Neuronal stem cell (in vitro differentiated cells): ENCODE measurements around the gene BDNF.

ENCODE experiments used
- DNase-seq: peaks from one replicate; pipeline ENCODE4 v3.0.0-alpha.2; 2013; ENCODE audit warnings: low spot score
- H2AFZ ChIP-seq: one replicate; pipeline ENCODE4 v1.6.1; 2013; ENCODE audit warnings: mild to moderate bottlenecking, low read length, inconsistent platforms
- H2AK5ac ChIP-seq: 2 replicates; pipeline ENCODE4 v1.6.1; 2013; ENCODE audit warnings: low read depth, mild to moderate bottlenecking, inconsistent platforms, low read length, moderate library complexity, mixed read lengths
- H2BK120ac ChIP-seq: 2 replicates; pipeline ENCODE4 v1.6.1; 2013; ENCODE audit warnings: low read depth, mild to moderate bottlenecking, inconsistent platforms, low read length, moderate library complexity, mixed read lengths
- H2BK12ac ChIP-seq: one replicate; pipeline ENCODE4 v1.6.1; 2013; ENCODE audit warnings: low read length, inconsistent platforms
- H2BK15ac ChIP-seq: 2 replicates; pipeline ENCODE4 v1.6.1; 2013; ENCODE audit warnings: mild to moderate bottlenecking, low read length, inconsistent platforms, mixed read lengths
- H2BK5ac ChIP-seq: one replicate; pipeline ENCODE4 v1.6.1; 2013; ENCODE audit warnings: inconsistent platforms, mild to moderate bottlenecking, low read length, moderate library complexity
- H3K14ac ChIP-seq: one replicate; pipeline ENCODE4 v1.6.1; 2013; ENCODE audit warnings: low read length, inconsistent platforms
- H3K18ac ChIP-seq: 2 replicates; pipeline ENCODE4 v1.6.1; 2013; ENCODE audit warnings: low read length, inconsistent platforms
- H3K23ac ChIP-seq: 2 replicates; pipeline ENCODE4 v1.6.1; 2013; ENCODE audit warnings: low read depth, mild to moderate bottlenecking, mixed read lengths, low read length, inconsistent platforms; ENCODE audit not compliant: poor library complexity
- H3K27ac ChIP-seq: replicated peaks from 3 replicates; pipeline ENCODE4 v1.5.1; 2013; ENCODE audit warnings: low read length, inconsistent platforms
- H3K27me3 ChIP-seq, 3 experiments: 2 replicates each; pipeline ENCODE4 v1.6.1; 2013; ENCODE audit warnings: low read length in 3 of 3, mild to moderate bottlenecking in 2 of 3, inconsistent platforms in 1 of 3, low read depth in 1 of 3, mixed read lengths in 1 of 3, moderate library complexity in 1 of 3; ENCODE audit not compliant: control insufficient read depth in 3 of 3, insufficient read depth in 3 of 3
- H3K36me3 ChIP-seq, 2 donors: replicated peaks in 1 of 2; 2 replicates each; pipeline ENCODE4 v1.6.1; 2013; ENCODE audit warnings: low read length in 2 of 2; ENCODE audit not compliant: control insufficient read depth in 2 of 2, insufficient read depth in 2 of 2
- H3K4ac ChIP-seq: 2 replicates; pipeline ENCODE4 v1.6.1; 2013; ENCODE audit warnings: inconsistent platforms, mild to moderate bottlenecking, low read length, moderate library complexity
- H3K4me1 ChIP-seq, 2 donors: 1 replicate in 1 of 2; 2 replicates in 1 of 2; pipeline ENCODE4 v1.6.1; 2013; ENCODE audit warnings: low read length in 2 of 2, low read depth in 1 of 2; ENCODE audit not compliant: control insufficient read depth in 2 of 2, insufficient read depth in 1 of 2
- H3K4me2 ChIP-seq: one replicate; pipeline ENCODE4 v1.6.1; 2013; ENCODE audit warnings: mild to moderate bottlenecking, low read length, inconsistent platforms; ENCODE audit not compliant: insufficient read depth, poor library complexity, severe bottlenecking
- H3K4me3 ChIP-seq, 2 donors: 2 replicates each; pipeline ENCODE4 v1.5.1; 2013; ENCODE audit warnings: low read length in 2 of 2, mild to moderate bottlenecking in 2 of 2, inconsistent platforms in 1 of 2, moderate library complexity in 1 of 2
- H3K79me1 ChIP-seq: one replicate; pipeline ENCODE4 v1.6.1; 2013; ENCODE audit warnings: low read depth, mild to moderate bottlenecking, inconsistent platforms, low read length, moderate library complexity
- H3K9ac ChIP-seq: one replicate; pipeline ENCODE4 v1.6.1; 2013; ENCODE audit warnings: mild to moderate bottlenecking, low read depth, low read length, inconsistent platforms; ENCODE audit not compliant: poor library complexity
- H3K9me3 ChIP-seq, 2 donors: replicated peaks in 1 of 2; 2 replicates each; pipeline versions ENCODE3 to v1.6.1; 2013; ENCODE audit warnings: low read length in 2 of 2, mild to moderate bottlenecking in 2 of 2, inconsistent platforms in 1 of 2, low read depth in 1 of 2, mixed read lengths in 1 of 2, moderate library complexity in 1 of 2; ENCODE audit not compliant: control insufficient read depth in 2 of 2, insufficient read depth in 1 of 2
- H4K8ac ChIP-seq: one replicate; pipeline ENCODE4 v1.6.1; 2013; ENCODE audit warnings: low read depth, mild to moderate bottlenecking, inconsistent platforms, low read length, moderate library complexity
- H4K91ac ChIP-seq: one replicate; pipeline ENCODE4 v1.6.1; 2013; ENCODE audit warnings: low read length, low read depth, mild to moderate bottlenecking, inconsistent platforms; ENCODE audit not compliant: poor library complexity
- WGBS, 2 donors: extraction: QIAGEN DNeasy Blood & Tissue Kit; methylation state at CpG; one replicate each; pipeline ENCODE4 v1.1.7; 2013; ENCODE audit warnings: missing lambda C conversion rate in 2 of 2, mixed read lengths in 1 of 2; ENCODE audit not compliant: insufficient read length in 2 of 2, insufficient replicate concordance in 1 of 2; ENCODE audit errors: extremely low coverage in 2 of 2; 5-methylcytosine and 5-hydroxymethylcytosine counted together

Gene BDNF

GRCh38 chr11:27678242-27678641 is 22.0 kb downstream of the BDNF start:
- no peak overlapping the region for H3K4me3 ChIP-seq
- H2BK15ac ChIP-seq: no peak overlapping the region
- no peak overlapping the region for H3K18ac ChIP-seq
- no peak overlapping the region for H4K91ac ChIP-seq
- no peak overlapping the region for H3K9ac ChIP-seq
- H3K23ac ChIP-seq: no peak overlapping the region
- no peak overlapping the region for H2BK12ac ChIP-seq
- H3K4ac ChIP-seq: no peak overlapping the region
- no peak overlapping the region for H3K14ac ChIP-seq
- no peaks in the 10 kb centered on the region for H3K9me3 ChIP-seq
- no peak overlapping the region for H2AFZ ChIP-seq
- no peaks in the 10 kb centered on the region for H3K79me1 ChIP-seq
- H3K36me3 ChIP-seq: no peaks in the 10 kb centered on the region
- no peak overlapping the region for H3K27ac ChIP-seq
- H3K4me2 ChIP-seq: no peak overlapping the region
- WGBS, 2 donors: no CpG with 5 or more reads among the region's 4 CpGs
- H4K8ac ChIP-seq: no peak overlapping the region
- DNase-seq: no peak
- H2BK120ac ChIP-seq: no peak overlapping the region
- H3K4me1 ChIP-seq: no peaks in the 10 kb centered on the region
- H3K27me3 ChIP-seq: no peaks in the 10 kb centered on the region
- no peak overlapping the region for H2AK5ac ChIP-seq
- H2BK5ac ChIP-seq: no peak overlapping the region

- Histone ChIP-seq H2BK120ac (no peak overlapping the region), H3K14ac (no peak overlapping the region), H2AK5ac (no peak overlapping the region), H3K9me3 (no peaks in the 10 kb centered on the region), H2AFZ (no peak overlapping the region), H3K4ac (no peak overlapping the region), H4K8ac (no peak overlapping the region), H3K4me2 (no peak overlapping the region), H3K79me1 (no peaks in the 10 kb centered on the region), H2BK5ac (no peak overlapping the region), H4K91ac (no peak overlapping the region), H3K9ac (no peak overlapping the region), H3K27ac (no peak overlapping the region), H3K36me3 (no peaks in the 10 kb centered on the region), H3K18ac (no peak overlapping the region), H2BK12ac (no peak overlapping the region), H3K23ac (no peak overlapping the region), H2BK15ac (no peak overlapping the region), H3K4me3 (no peak overlapping the region), H3K27me3 (no peaks in the 10 kb centered on the region), H3K4me1 (no peaks in the 10 kb centered on the region)
- no peak for DNase-seq
- WGBS, 2 donors: no CpG with 5 or more reads among the region's 4 CpGs
Measured at GRCh38 chr11:27677108-27677507, 23.1 kb downstream of the BDNF start.

- H3K27ac ChIP-seq: no peak overlapping the region
- H3K36me3 ChIP-seq: no peaks in the 10 kb centered on the region
- H4K8ac ChIP-seq: no peak overlapping the region
- no peak overlapping the region for H3K23ac ChIP-seq
- H3K27me3 ChIP-seq: no peaks in the 10 kb centered on the region
- no peak overlapping the region for H3K4me3 ChIP-seq
- H3K9me3 ChIP-seq: no peaks in the 10 kb centered on the region
- no peak overlapping the region for H2AK5ac ChIP-seq
- no CpG with 5 or more reads among the region's 6 CpGs for WGBS, 2 donors
- H3K4ac ChIP-seq: no peak overlapping the region
- H2BK120ac ChIP-seq: no peak overlapping the region
- no peak overlapping the region for H2BK5ac ChIP-seq
- no peak overlapping the region for H2BK15ac ChIP-seq
- no peak overlapping the region for H3K4me2 ChIP-seq
- H3K18ac ChIP-seq: no peak overlapping the region
- no peak for DNase-seq
- no peak overlapping the region for H2BK12ac ChIP-seq
- no peak overlapping the region for H3K14ac ChIP-seq
- H3K4me1 ChIP-seq: no peaks in the 10 kb centered on the region
- H3K79me1 ChIP-seq: no peaks in the 10 kb centered on the region
- H3K9ac ChIP-seq: no peak overlapping the region
- H4K91ac ChIP-seq: no peak overlapping the region
- no peak overlapping the region for H2AFZ ChIP-seq
Measured at GRCh38 chr11:27673979-27674663, 26.1 kb downstream of the BDNF start.

GRCh38 chr11:27672836-27673464 is 27.3 kb downstream of the BDNF start:
- no peaks in the 10 kb centered on the region for H3K4me1 ChIP-seq
- no peak overlapping the region for H2AK5ac ChIP-seq
- H3K4me2 ChIP-seq: no peak overlapping the region
- no peak overlapping the region for H3K23ac ChIP-seq
- H3K4ac ChIP-seq: no peak overlapping the region
- no peak overlapping the region for H3K9ac ChIP-seq
- DNase-seq: no peak
- no peak overlapping the region for H2BK12ac ChIP-seq
- H3K27ac ChIP-seq: no peak overlapping the region
- no peak overlapping the region for H3K18ac ChIP-seq
- no peak overlapping the region for H2AFZ ChIP-seq
- H3K14ac ChIP-seq: no peak overlapping the region
- WGBS, 2 donors: no CpG with 5 or more reads among the region's 2 CpGs
- H2BK120ac ChIP-seq: no peak overlapping the region
- no peak overlapping the region for H2BK5ac ChIP-seq
- H4K91ac ChIP-seq: no peak overlapping the region
- no peaks in the 10 kb centered on the region for H3K79me1 ChIP-seq
- H2BK15ac ChIP-seq: no peak overlapping the region
- H3K4me3 ChIP-seq: no peak overlapping the region
- no peak overlapping the region for H4K8ac ChIP-seq
- no peaks in the 10 kb centered on the region for H3K36me3 ChIP-seq
- H3K27me3 ChIP-seq: no peaks in the 10 kb centered on the region
- H3K9me3 ChIP-seq: no peaks in the 10 kb centered on the region
